Mammary epithelial cell (primary cell): ENCODE results near the gene TUT4.

Experiments
- CTCF ChIP-seq, 2 donors: IDR thresholded peaks in 1 of 2; conservative IDR thresholded peaks in 1 of 2; 2 replicates each; pipeline ENCODE4 v1.5.1; 2011 to 2012; ENCODE audit warnings: inconsistent platforms in 2 of 2, low read length in 2 of 2, mild to moderate bottlenecking in 2 of 2, control low read depth in 1 of 2, low read depth in 1 of 2; ENCODE audit not compliant: insufficient read depth in 1 of 2; ENCODE audit errors: extremely low read depth in 1 of 2
- EZH2 ChIP-seq: IDR thresholded peaks from 2 replicates; pipeline ENCODE4 v1.6.1; 2012; ENCODE audit warnings: low read length, inconsistent platforms, borderline replicate concordance

GRCh38 chr1:52556641-52557360, 3.9 kb upstream of the TUT4 start:
- no peak for TF ChIP-seq CTCF (conservative IDR thresholded peaks at IDR 0.05 in 1 of 2, IDR thresholded peaks at IDR 0.05 in 1 of 2; ENCODE audit: extremely low read depth in 1 of 2, insufficient read depth in 1 of 2, low read depth in 1 of 2, low read length in 2 of 2)
- no peak for TF ChIP-seq EZH2
